ENCODE data around the gene ETNPPL. TPM values are rescaled to one million over a fixed set of nuclear protein-coding genes. Genes with fewer than 3 reads are reported as not detected.
A peak's percentile ranks its signal among the peaks of the same experiment; 100 is the strongest.

Gene ETNPPL
- total and polyA plus RNA-seq, 9 of the 15 experiments (the other 6 are each of a cell fraction or from before 2014, with no cell fraction given) = 0.06 to 0.14 TPM; not detected in 7

DNA sequence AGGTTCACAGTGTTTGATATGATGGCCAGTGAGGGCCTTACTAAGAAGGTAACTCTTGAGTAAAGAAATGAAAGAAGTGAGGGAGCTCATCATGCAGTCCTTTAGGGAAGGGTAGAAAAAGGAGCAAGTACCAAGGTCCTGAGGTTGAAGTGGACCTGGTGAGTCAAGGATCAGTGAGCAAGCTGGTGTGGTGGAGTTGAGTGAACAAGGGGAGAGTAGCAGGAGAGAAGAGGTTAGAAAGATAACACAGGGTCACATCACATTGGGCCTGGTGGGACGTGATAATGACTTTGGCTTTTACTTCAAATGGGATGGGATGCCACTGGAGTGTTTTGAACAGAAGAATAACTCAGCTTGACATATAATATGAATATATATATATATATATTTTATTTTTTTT lies 67.8 kb downstream of the ETNPPL start:
- CTCF ChIA-PET (ENCODE audit: low intra/inter-chr PET ratio) = no interaction called here
- H3K4me2 ChIP-seq (ENCODE audit: insufficient read depth, low read length) = no peak overlapping the region
- POLR2A ChIA-PET = interaction anchor here (0.7 to 0.9 kb wide), 2 partner anchors 9 to 10 kb away, joined by 3 read pairs; no protein-coding TSS in a partner anchor
- no peaks in the 10 kb centered on the region for H3K9me3 ChIP-seq (replicated peaks; ENCODE audit: control insufficient read depth, insufficient read depth, low read depth, low read length)
- BruUV-seq (replicated peaks) = no TSS peak
- H3K4me3 ChIP-seq = no peak overlapping the region
- no peak overlapping the region for H2AFZ ChIP-seq (ENCODE audit: low read depth, low read length)
- DNase-seq (ENCODE audit: extremely low read depth in 1 of 4, low spot score in 3 of 4) (peak; percentile 14 to 70 (median 42)), ATAC-seq (peak; percentile 70), FAIRE-seq (peak; percentile 82)
- H3K9me1 ChIP-seq (ENCODE audit: control insufficient read depth, insufficient read depth, low read length) = no peaks in the 10 kb centered on the region
- in situ Hi-C loops (cut with MboI) = no loop called here
- peaks cover 0 to 16% of the 10 kb centered on the region in 2 experiments; a peak in 3 of 5 replicates for H3K4me1 ChIP-seq (replicated peaks in 1 of 2; ENCODE audit: control insufficient read depth in 2 of 2, insufficient read depth in 2 of 2, low read length in 2 of 2)
- no peaks in the 10 kb centered on the region for H3K79me2 ChIP-seq (ENCODE audit: control insufficient read depth, insufficient read depth, low read length)
- H3K27me3 ChIP-seq (ENCODE audit: control insufficient read depth in 2 of 2, insufficient read depth in 2 of 2, low read length in 2 of 2) = no peaks in the 10 kb centered on the region
- no peak overlapping the region for H3K27ac ChIP-seq (ENCODE audit: extremely low read depth, low read depth, low read length)
- 0% methylated on average over 1 of the region's 1 CpG for WGBS (ENCODE audit: insufficient coverage, low coverage, missing lambda C conversion rate)
- H3K9ac ChIP-seq (ENCODE audit: insufficient read depth in 1 of 2, low read depth in 2 of 2, low read length in 2 of 2) = no peak overlapping the region
- H4K20me1 ChIP-seq (replicated peaks; ENCODE audit: control insufficient read depth, insufficient read depth, low read length) = no peaks in the 10 kb centered on the region
- no peaks in the 10 kb centered on the region for H3K36me3 ChIP-seq (ENCODE audit: control insufficient read depth, insufficient read depth, low read length)
- intact Hi-C loops (cut with micrococcal nuclease) = no loop called here
- peak; percentile 67 for TF ChIP-seq SMARCA4 (IDR thresholded peaks at IDR 0.05)
- TF ChIP-seq SMARCA5 (IDR thresholded peaks at IDR 0.05) = peak; percentile 57; the same call in 1 of the 2 replicates
- peak in 1 of 2 experiments; percentile 33; a peak in 1 of 3 replicates for TF ChIP-seq CBX3 (IDR thresholded peaks at IDR 0.05; ENCODE audit: borderline replicate concordance in 1 of 2, low read length in 2 of 2)
- TF ChIP-seq DPF2 (IDR thresholded peaks at IDR 0.05) = peak; percentile 81
- peak; percentile 60; the same call in 1 of the 2 replicates for TF ChIP-seq NCOR1 (IDR thresholded peaks at IDR 0.05)
- peak; percentile 70 for TF ChIP-seq MTA2 (IDR thresholded peaks at IDR 0.05; ENCODE audit: low read depth)
- peak; percentile 83 for TF ChIP-seq TAL1 (IDR thresholded peaks at IDR 0.05)
- TF ChIP-seq JUND (IDR thresholded peaks at IDR 0.05; ENCODE audit: borderline replicate concordance, low read depth, low read length) = no peak
- TF ChIP-seq JUND (tag; IDR thresholded peaks at IDR 0.05; ENCODE audit: borderline replicate concordance, low read depth, low read length) = peak; percentile 21; the same call in 1 of the 3 replicates
- peak; percentile 58 to 67; a peak in 3 of 4 replicates for TF ChIP-seq TRIM24 (IDR thresholded peaks at IDR 0.05)
- TF ChIP-seq ZNF133 (CRISPR knock-in tag; IDR thresholded peaks at IDR 0.05) = no peak
- TF ChIP-seq, protein P1, sequence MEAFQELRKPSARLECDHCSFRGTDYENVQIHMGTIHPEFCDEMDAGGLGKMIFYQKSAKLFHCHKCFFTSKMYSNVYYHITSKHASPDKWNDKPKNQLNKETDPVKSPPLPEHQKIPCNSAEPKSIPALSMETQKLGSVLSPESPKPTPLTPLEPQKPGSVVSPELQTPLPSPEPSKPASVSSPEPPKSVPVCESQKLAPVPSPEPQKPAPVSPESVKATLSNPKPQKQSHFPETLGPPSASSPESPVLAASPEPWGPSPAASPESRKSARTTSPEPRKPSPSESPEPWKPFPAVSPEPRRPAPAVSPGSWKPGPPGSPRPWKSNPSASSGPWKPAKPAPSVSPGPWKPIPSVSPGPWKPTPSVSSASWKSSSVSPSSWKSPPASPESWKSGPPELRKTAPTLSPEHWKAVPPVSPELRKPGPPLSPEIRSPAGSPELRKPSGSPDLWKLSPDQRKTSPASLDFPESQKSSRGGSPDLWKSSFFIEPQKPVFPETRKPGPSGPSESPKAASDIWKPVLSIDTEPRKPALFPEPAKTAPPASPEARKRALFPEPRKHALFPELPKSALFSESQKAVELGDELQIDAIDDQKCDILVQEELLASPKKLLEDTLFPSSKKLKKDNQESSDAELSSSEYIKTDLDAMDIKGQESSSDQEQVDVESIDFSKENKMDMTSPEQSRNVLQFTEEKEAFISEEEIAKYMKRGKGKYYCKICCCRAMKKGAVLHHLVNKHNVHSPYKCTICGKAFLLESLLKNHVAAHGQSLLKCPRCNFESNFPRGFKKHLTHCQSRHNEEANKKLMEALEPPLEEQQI (IDR thresholded peaks at IDR 0.05) = peak; percentile 36; the same call in 1 of the 2 replicates
- TF ChIP-seq, protein P2, sequence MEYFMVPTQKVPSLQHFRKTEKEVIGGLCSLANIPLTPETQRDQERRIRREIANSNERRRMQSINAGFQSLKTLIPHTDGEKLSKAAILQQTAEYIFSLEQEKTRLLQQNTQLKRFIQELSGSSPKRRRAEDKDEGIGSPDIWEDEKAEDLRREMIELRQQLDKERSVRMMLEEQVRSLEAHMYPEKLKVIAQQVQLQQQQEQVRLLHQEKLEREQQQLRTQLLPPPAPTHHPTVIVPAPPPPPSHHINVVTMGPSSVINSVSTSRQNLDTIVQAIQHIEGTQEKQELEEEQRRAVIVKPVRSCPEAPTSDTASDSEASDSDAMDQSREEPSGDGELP (CRISPR knock-in tag; IDR thresholded peaks at IDR 0.05; ENCODE audit: borderline replicate concordance) = no peak
- peak; percentile 88 for TF ChIP-seq CBFA2T3 (IDR thresholded peaks at IDR 0.05)
- peak; percentile 72 for TF ChIP-seq TEAD4 (IDR thresholded peaks at IDR 0.05; ENCODE audit: low read length)
- TF ChIP-seq TEAD4 (CRISPR knock-in tag; IDR thresholded peaks at IDR 0.05; ENCODE audit: borderline replicate concordance) = no peak
- TF ChIP-seq KDM1A (IDR thresholded peaks at IDR 0.05) = peak; percentile 68 to 85
- TF ChIP-seq HDAC1 (IDR thresholded peaks at IDR 0.05) = peak in 1 of 2 experiments; percentile 66; a peak in 1 of 4 replicates
- peak; percentile 60 for TF ChIP-seq NFIC (IDR thresholded peaks at IDR 0.05)
- no peak for TF ChIP-seq EHMT2 (IDR thresholded peaks at IDR 0.05)
- peak; percentile 87 for TF ChIP-seq ARID1B (IDR thresholded peaks at IDR 0.05)
- peak; percentile 63; the same call in 1 of the 2 replicates for TF ChIP-seq STAT5A (IDR thresholded peaks at IDR 0.05; ENCODE audit: borderline replicate concordance, low read length)
- TF ChIP-seq, protein P3, sequence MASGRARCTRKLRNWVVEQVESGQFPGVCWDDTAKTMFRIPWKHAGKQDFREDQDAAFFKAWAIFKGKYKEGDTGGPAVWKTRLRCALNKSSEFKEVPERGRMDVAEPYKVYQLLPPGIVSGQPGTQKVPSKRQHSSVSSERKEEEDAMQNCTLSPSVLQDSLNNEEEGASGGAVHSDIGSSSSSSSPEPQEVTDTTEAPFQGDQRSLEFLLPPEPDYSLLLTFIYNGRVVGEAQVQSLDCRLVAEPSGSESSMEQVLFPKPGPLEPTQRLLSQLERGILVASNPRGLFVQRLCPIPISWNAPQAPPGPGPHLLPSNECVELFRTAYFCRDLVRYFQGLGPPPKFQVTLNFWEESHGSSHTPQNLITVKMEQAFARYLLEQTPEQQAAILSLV (tag; IDR thresholded peaks at IDR 0.05) = no peak
- peak; percentile 40; the same call in 1 of the 2 replicates for TF ChIP-seq HDAC2 (IDR thresholded peaks at IDR 0.05)
